ENCODE results near the gene PPP3CA.
A peak's percentile ranks its signal among the peaks of the same experiment; 100 is the strongest.

Gene PPP3CA

GRCh38 chr4:100989401-100989800 is 357.9 kb downstream of the PPP3CA start:
- DNase-seq: no peak
- H3K27ac Mint-ChIP-seq: no peak overlapping the region
- H3K9me3 Mint-ChIP-seq: no peaks in the 10 kb centered on the region
- H3K27me3 Mint-ChIP-seq (ENCODE audit: low read depth, poor library complexity): no peaks in the 10 kb centered on the region
- TF ChIP-seq, protein P1, sequence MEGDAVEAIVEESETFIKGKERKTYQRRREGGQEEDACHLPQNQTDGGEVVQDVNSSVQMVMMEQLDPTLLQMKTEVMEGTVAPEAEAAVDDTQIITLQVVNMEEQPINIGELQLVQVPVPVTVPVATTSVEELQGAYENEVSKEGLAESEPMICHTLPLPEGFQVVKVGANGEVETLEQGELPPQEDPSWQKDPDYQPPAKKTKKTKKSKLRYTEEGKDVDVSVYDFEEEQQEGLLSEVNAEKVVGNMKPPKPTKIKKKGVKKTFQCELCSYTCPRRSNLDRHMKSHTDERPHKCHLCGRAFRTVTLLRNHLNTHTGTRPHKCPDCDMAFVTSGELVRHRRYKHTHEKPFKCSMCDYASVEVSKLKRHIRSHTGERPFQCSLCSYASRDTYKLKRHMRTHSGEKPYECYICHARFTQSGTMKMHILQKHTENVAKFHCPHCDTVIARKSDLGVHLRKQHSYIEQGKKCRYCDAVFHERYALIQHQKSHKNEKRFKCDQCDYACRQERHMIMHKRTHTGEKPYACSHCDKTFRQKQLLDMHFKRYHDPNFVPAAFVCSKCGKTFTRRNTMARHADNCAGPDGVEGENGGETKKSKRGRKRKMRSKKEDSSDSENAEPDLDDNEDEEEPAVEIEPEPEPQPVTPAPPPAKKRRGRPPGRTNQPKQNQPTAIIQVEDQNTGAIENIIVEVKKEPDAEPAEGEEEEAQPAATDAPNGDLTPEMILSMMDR (IDR thresholded peaks at IDR 0.05): no peak
- H3K36me3 Mint-ChIP-seq (ENCODE audit: low read depth): no peaks in the 10 kb centered on the region
- no peak overlapping the region for H3K4me3 Mint-ChIP-seq
- H3K4me1 Mint-ChIP-seq: peaks cover 12% of the 10 kb centered on the region

GRCh38 chr4:100988876-100989275 is 358.4 kb downstream of the PPP3CA start:
- Mint-ChIP-seq H3K4me3 (no peak overlapping the region), H3K36me3 (ENCODE audit: low read depth) (no peaks in the 10 kb centered on the region), H3K27me3 (ENCODE audit: low read depth, poor library complexity) (no peaks in the 10 kb centered on the region), H3K9me3 (no peaks in the 10 kb centered on the region), H3K4me1 (peaks cover 12% of the 10 kb centered on the region), H3K27ac (no peak overlapping the region)
- no peak for DNase-seq
- TF ChIP-seq, protein P1 (IDR thresholded peaks at IDR 0.05): no peak

- peak; percentile 8 for DNase-seq
- Mint-ChIP-seq H3K4me1 (peaks cover 18% of the 10 kb centered on the region), H3K4me3 (no peak overlapping the region), H3K36me3 (ENCODE audit: low read depth) (no peaks in the 10 kb centered on the region), H3K27me3 (ENCODE audit: low read depth, poor library complexity) (no peaks in the 10 kb centered on the region), H3K27ac (peak overlapping the region; percentile 39), H3K9me3 (no peaks in the 10 kb centered on the region)
- TF ChIP-seq, protein P1 (IDR thresholded peaks at IDR 0.05): no peak
Observed at GRCh38 chr4:100986360-100986868, 360.9 kb downstream of the PPP3CA start.

DNA sequence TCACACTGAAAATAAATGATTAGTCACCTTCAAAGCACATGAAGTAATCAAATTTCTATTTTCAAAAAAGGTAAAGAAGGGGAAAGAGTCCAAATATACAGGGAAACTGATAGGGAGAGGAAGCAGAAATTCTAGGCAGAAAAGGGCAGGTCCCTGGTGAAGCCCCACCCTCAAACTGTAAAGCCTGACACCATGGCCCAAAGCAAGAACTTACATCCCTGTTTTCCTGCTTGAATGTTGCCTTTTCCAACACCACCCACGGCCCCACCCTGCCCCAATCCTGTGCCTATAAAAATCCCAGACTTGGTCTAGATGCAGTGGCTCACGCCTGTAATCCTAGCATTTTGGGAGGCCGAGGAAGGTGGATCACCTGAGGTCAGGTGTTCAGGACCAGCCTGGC is 361.8 kb downstream of the PPP3CA start:
- TF ChIP-seq, protein P1 (IDR thresholded peaks at IDR 0.05): no peak
- H3K27ac Mint-ChIP-seq: no peak overlapping the region
- H3K27me3 Mint-ChIP-seq (ENCODE audit: low read depth, poor library complexity): no peaks in the 10 kb centered on the region
- peaks cover 19% of the 10 kb centered on the region for H3K4me1 Mint-ChIP-seq
- H3K4me3 Mint-ChIP-seq: no peak overlapping the region
- no peaks in the 10 kb centered on the region for H3K9me3 Mint-ChIP-seq
- DNase-seq: no peak
- H3K36me3 Mint-ChIP-seq (ENCODE audit: low read depth): no peaks in the 10 kb centered on the region

DNA sequence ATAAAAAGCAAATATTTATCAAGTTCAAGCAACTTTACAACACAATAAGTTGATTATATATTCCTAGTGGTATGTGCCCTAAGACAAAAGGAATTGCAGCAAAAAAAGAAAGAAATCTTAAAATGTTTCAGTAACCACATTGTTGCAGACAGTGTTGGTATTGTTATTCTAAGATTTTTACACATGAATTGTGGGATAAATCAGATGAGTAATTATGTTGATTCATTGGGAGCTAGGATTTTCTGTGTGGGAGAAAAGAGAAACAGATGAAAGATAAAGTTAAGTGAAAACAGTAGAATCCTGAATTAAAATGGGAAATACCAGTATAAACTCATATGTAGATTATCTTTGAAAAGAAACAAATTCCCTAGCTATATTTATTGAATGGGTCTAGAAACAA is 362.4 kb downstream of the PPP3CA start:
- no peaks in the 10 kb centered on the region for H3K36me3 Mint-ChIP-seq (ENCODE audit: low read depth)
- no peaks in the 10 kb centered on the region for H3K27me3 Mint-ChIP-seq (ENCODE audit: low read depth, poor library complexity)
- no peak for DNase-seq
- no peak overlapping the region for H3K27ac Mint-ChIP-seq
- no peak overlapping the region for H3K4me3 Mint-ChIP-seq
- peaks cover 19% of the 10 kb centered on the region for H3K4me1 Mint-ChIP-seq
- TF ChIP-seq, protein P1 (IDR thresholded peaks at IDR 0.05): no peak
- H3K9me3 Mint-ChIP-seq: no peaks in the 10 kb centered on the region

GRCh38 chr4:100983426-100983825 is 363.9 kb downstream of the PPP3CA start:
- Mint-ChIP-seq H3K4me1 (peaks cover 19% of the 10 kb centered on the region), H3K9me3 (no peaks in the 10 kb centered on the region), H3K36me3 (ENCODE audit: low read depth) (no peaks in the 10 kb centered on the region), H3K4me3 (no peak overlapping the region), H3K27me3 (ENCODE audit: low read depth, poor library complexity) (no peaks in the 10 kb centered on the region), H3K27ac (no peak overlapping the region)
- TF ChIP-seq, protein P1 (IDR thresholded peaks at IDR 0.05): no peak
- DNase-seq: no peak
